ENCODE data around the gene NRSN1.

- TF ChIP-seq YY1 (IDR thresholded peaks at IDR 0.05; ENCODE audit: insufficient read depth, insufficient read length), result no peak
- no peak for TF ChIP-seq ZNF274 (IDR thresholded peaks at IDR 0.05; ENCODE audit: low read depth, low read length)
Observed at GRCh38 chr6:24186349-24186748, 60.3 kb downstream of the NRSN1 start.

All from NT2/D1 (cell line).